ENCODE measurements around the gene OR5AU1. TPM values are rescaled to one million over a fixed set of nuclear protein-coding genes. Genes with fewer than 3 reads are reported as not detected.

The OR5AU1 gene
- polyA plus RNA-seq, 1 donor from 2014 or later: not detected

Small RNA genes within 50 kb of the gene (small RNA-seq; reads per million reads assigned to genes)
- 0 reads per million in 3 experiments for gene RNU6-252P

Other genes with a start within 250 kb of the OR5AU1 start
- gene RNASE2, start 200.6 kb downstream of the OR5AU1 start, polyA plus RNA-seq: 0.68 TPM in 1 of 2 replicates, not detected in the other
- gene METTL17, start 166.1 kb downstream of the OR5AU1 start, polyA plus RNA-seq: 231 and 281 TPM in 2 replicates
- gene SLC39A2, start 156.8 kb downstream of the OR5AU1 start, polyA plus RNA-seq: not detected in 2 replicates
- gene NDRG2, start 131.0 kb downstream of the OR5AU1 start, polyA plus RNA-seq: 30.8 and 43.3 TPM in 2 replicates
- gene TPPP2, start 125.8 kb downstream of the OR5AU1 start, polyA plus RNA-seq: not detected in 2 replicates
- gene RNASE13, start 121.3 kb downstream of the OR5AU1 start, polyA plus RNA-seq: not detected in 2 replicates
- gene RNASE7, start 113.7 kb downstream of the OR5AU1 start, polyA plus RNA-seq: not detected in 2 replicates
- not detected in 2 replicates for gene RNASE8, start 98.2 kb downstream of the OR5AU1 start, polyA plus RNA-seq
- gene ARHGEF40, start 85.8 kb downstream of the OR5AU1 start, polyA plus RNA-seq: 28.9 and 32.4 TPM in 2 replicates
- gene ZNF219, start 57.4 kb downstream of the OR5AU1 start, polyA plus RNA-seq: 40.6 and 51.2 TPM in 2 replicates
- 0.26 TPM in 1 of 2 replicates, not detected in the other for gene TMEM253, start 55.0 kb downstream of the OR5AU1 start, polyA plus RNA-seq
- 1,176 and 1,189 TPM in 2 replicates for gene HNRNPC, start 113.4 kb upstream of the OR5AU1 start, polyA plus RNA-seq
- gene RPGRIP1, start 124.0 kb upstream of the OR5AU1 start, polyA plus RNA-seq: not detected in 2 replicates
- gene SUPT16H, start 228.0 kb upstream of the OR5AU1 start, polyA plus RNA-seq: 83.4 and 96.2 TPM in 2 replicates

Data from neural cell (in vitro differentiated cells).